Neural progenitor cell (in vitro differentiated cells): ENCODE data around the gene TMEM179B. TPM values are rescaled to one million over a fixed set of nuclear protein-coding genes. Genes with fewer than 3 reads are reported as not detected.
"Not testable (repeated sequence)": the region's sequence is repeated elsewhere in the genome, so short reads cannot be mapped to it uniquely, and the experiment has no call there.

ENCODE experiments used
- DNase-seq: peaks from one replicate; pipeline ENCODE4 v3.0.0-alpha.2; 2016; ENCODE audit warnings: low spot score
- H2AFZ ChIP-seq: fragments of 200-600 bp; sonication (generic); replicated peaks from 2 replicates; pipeline ENCODE4 v1.6.1; 2016; ENCODE audit warnings: antibody characterized with exemption
- H3F3A ChIP-seq: fragments of 200-600 bp; sonication (generic); 2 replicates; pipeline ENCODE4 v1.6.1; 2016; ENCODE audit warnings: antibody characterized with exemption, low read depth
- H3K27ac ChIP-seq: fragments of 200-600 bp; sonication (generic); 2 replicates; pipeline ENCODE4 v1.5.1; 2016; ENCODE audit warnings: mild to moderate bottlenecking
- H3K27me3 ChIP-seq: fragments of 200-600 bp; sonication (generic); 2 replicates; pipeline ENCODE4 v1.6.1; 2016; ENCODE audit warnings: mild to moderate bottlenecking, moderate library complexity
- H3K36me3 ChIP-seq: fragments of 200-600 bp; sonication (generic); 2 replicates; pipeline ENCODE4 v1.5.1; 2016
- H3K4me1 ChIP-seq: fragments of 200-600 bp; sonication (generic); 2 replicates; pipeline ENCODE4 v1.6.1; 2016; ENCODE audit warnings: mixed run types
- H3K4me2 ChIP-seq: fragments of 200-600 bp; sonication (generic); 2 replicates; pipeline ENCODE4 v1.6.1; 2016
- H3K4me3 ChIP-seq: fragments of 200-600 bp; sonication (generic); 2 replicates; pipeline ENCODE4 v1.5.1; 2016
- H3K79me2 ChIP-seq: fragments of 200-600 bp; sonication (generic); 2 replicates; pipeline ENCODE4 v1.6.1; 2016; ENCODE audit warnings: low read depth
- H3K9ac ChIP-seq: fragments of 200-600 bp; sonication (generic); 2 replicates; pipeline ENCODE4 v1.6.1; 2016
- H3K9me3 ChIP-seq: fragments of 200-600 bp; sonication (generic); 2 replicates; pipeline ENCODE4 v1.5.1; 2016; ENCODE audit warnings: low read depth
- H4K20me1 ChIP-seq: fragments of 200-600 bp; sonication (generic); 2 replicates; pipeline ENCODE4 v1.6.1; 2016; ENCODE audit warnings: low read depth
- H3K27ac Mint-ChIP-seq: 3 replicates; pipeline ENCODE4 v1.8.0; 2021; ENCODE audit warnings: mixed read lengths
- H3K27me3 Mint-ChIP-seq: 2 replicates; pipeline ENCODE4 v1.8.0; 2022; ENCODE audit warnings: low read depth, mild to moderate bottlenecking, inconsistent platforms, moderate library complexity, mixed read lengths; ENCODE audit not compliant: insufficient read depth
- H3K36me3 Mint-ChIP-seq: 3 replicates; pipeline ENCODE4 v1.8.0; 2021; ENCODE audit warnings: mixed read lengths
- H3K4me1 Mint-ChIP-seq: 3 replicates; pipeline ENCODE4 v1.8.0; 2021; ENCODE audit warnings: mixed read lengths
- H3K4me3 Mint-ChIP-seq: 3 replicates; pipeline ENCODE4 v1.8.0; 2021; ENCODE audit warnings: mild to moderate bottlenecking, moderate library complexity, mixed read lengths
- H3K9me3 Mint-ChIP-seq: 3 replicates; pipeline ENCODE4 v1.8.0; 2020; ENCODE audit warnings: mixed read lengths
- CTCF ChIP-seq: fragments of 200-600 bp; sonication (generic); IDR thresholded peaks from 2 replicates; pipeline ENCODE4 v1.5.1; 2017; ENCODE audit warnings: antibody characterized with exemption, mild to moderate bottlenecking
- EZH2 ChIP-seq: fragments of 200-600 bp; sonication (generic); IDR thresholded peaks from 2 replicates; pipeline ENCODE4 v1.6.1; 2017; ENCODE audit warnings: antibody characterized with exemption, mild to moderate bottlenecking, moderate library complexity
- EZH2phosphoT487 ChIP-seq: fragments of 200-600 bp; sonication (generic); IDR thresholded peaks from 2 replicates; pipeline ENCODE4 v1.6.1; 2017; ENCODE audit warnings: antibody characterized with exemption
- total RNA-seq: library from RNA; depleted of rRNA; stranded (reverse); fragments of >200 nt; gene quantifications from 2 replicates; pipeline ENCODE4 v1.2.3, GENCODE V29; 2015; ENCODE audit warnings: low replicate concordance

The TMEM179B gene
- 24.5 and 40.4 TPM in 2 replicates for total RNA-seq

GRCh38 chr11:62787005-62787759 lies at the start of gene TMEM179B:
TSS of gene TMEM179B (plus strand) at chr11:62787402. CDS start at chr11:62787432, 30 bp downstream.
- H3K4me3 ChIP-seq: peak within 1 kb of the TSS; percentile 79
- peaks cover 26% of the 10 kb centered on the region for H3K4me1 Mint-ChIP-seq
- H3K27ac Mint-ChIP-seq: peak within 1 kb of the TSS; percentile 37
- peaks cover 25% of the 10 kb centered on the region for H3K36me3 Mint-ChIP-seq
- H3K9me3 ChIP-seq: no peaks in the 10 kb centered on the region
- peak within 1 kb of the TSS; percentile 85 for H3K4me2 ChIP-seq
- peaks cover 16% of the 10 kb centered on the region for H4K20me1 ChIP-seq
- H3K27me3 ChIP-seq: no peaks in the 10 kb centered on the region
- H3K27ac ChIP-seq: peak within 1 kb of the TSS; percentile 84
- peaks cover 6% of the 10 kb centered on the region for H3K4me1 ChIP-seq
- DNase-seq: peak; percentile 99
- H3K36me3 ChIP-seq: no peaks in the 10 kb centered on the region
- H3K4me3 Mint-ChIP-seq: peak within 1 kb of the TSS; percentile 89
- H3K9ac ChIP-seq: peak within 1 kb of the TSS; percentile 76
- H3K79me2 ChIP-seq: peaks cover 50% of the 10 kb centered on the region
- peaks cover 7% of the 10 kb centered on the region for H3K27me3 Mint-ChIP-seq
- peaks cover 61% of the 10 kb centered on the region for H3F3A ChIP-seq
- TF ChIP-seq CTCF (peak; percentile 44), EZH2phosphoT487 (no peak)
- no peaks in the 10 kb centered on the region for H3K9me3 Mint-ChIP-seq
- H2AFZ ChIP-seq: peak within 1 kb of the TSS; percentile 40

GRCh38 chr11:62747475-62748160 lies 39.6 kb upstream of the TMEM179B start:
- Histone ChIP-seq H2AFZ (no peak overlapping the region), H3K27me3 (no peaks in the 10 kb centered on the region), H3K4me2 (no peak overlapping the region), H3K4me3 (no peak overlapping the region), H4K20me1 (no peaks in the 10 kb centered on the region), H3K27ac (no peak overlapping the region), H3K36me3 (no peaks in the 10 kb centered on the region), H3K9me3 (no peaks in the 10 kb centered on the region), H3K4me1 (no peaks in the 10 kb centered on the region), H3K9ac (no peak overlapping the region), H3K79me2 (peaks cover 24% of the 10 kb centered on the region), H3F3A (peaks cover 7% of the 10 kb centered on the region)
- TF ChIP-seq EZH2 (no peak), CTCF (no peak), EZH2phosphoT487 (no peak)
- Mint-ChIP-seq H3K9me3 (no peaks in the 10 kb centered on the region), H3K36me3 (peaks cover 4% of the 10 kb centered on the region), H3K27me3 (peaks cover 3% of the 10 kb centered on the region), H3K27ac (peak overlapping the region; percentile 46), H3K4me3 (no peak overlapping the region), H3K4me1 (peaks cover 6% of the 10 kb centered on the region)
- no peak for DNase-seq

- Histone ChIP-seq H3F3A (peaks cover 14% of the 10 kb centered on the region), H3K79me2 (peaks cover 33% of the 10 kb centered on the region)
- H2AFZ ChIP-seq, H3K27me3 ChIP-seq, H3K4me3 ChIP-seq, H3K4me2 ChIP-seq, H3K4me3 Mint-ChIP-seq, H3K9ac ChIP-seq, H4K20me1 ChIP-seq, H3K9me3 ChIP-seq, DNase-seq, H3K9me3 Mint-ChIP-seq, H3K36me3 ChIP-seq, H3K27me3 Mint-ChIP-seq, H3K36me3 Mint-ChIP-seq, H3K27ac ChIP-seq, H3K4me1 Mint-ChIP-seq, H3K27ac Mint-ChIP-seq, H3K4me1 ChIP-seq: not testable (repeated sequence)
Observed at GRCh38 chr11:62749931-62750330, 37.3 kb upstream of the TMEM179B start.
